HL-60/S4 treated with phorbol 12-myristate 13-acetate at 8.2 ng/mL for 4 days and 3 days (cell line): Measurements from ENCODE around the gene FANCD2.
"Not testable (repeated sequence)": the region's sequence is repeated elsewhere in the genome, so short reads cannot be mapped to it uniquely, and the experiment has no call there.

Experiments used
- in situ Hi-C: fragments of 300-500 bp; cut with MboI; formaldehyde crosslinking; loops from 2 replicates; pipeline ENCODE4 v1.15.0; 2022; ENCODE audit warnings: low sequenced_read_pairs

The FANCD2 gene

GRCh38 chr3:10093678-10094077 is 67.4 kb downstream of the FANCD2 start:
- in situ Hi-C loops, result no loop called here

GRCh38 chr3:10099041-10099440 is 72.8 kb downstream of the FANCD2 start:
- in situ Hi-C loops, result no loop called here

GRCh38 chr3:10106919-10107318 is 80.7 kb downstream of the FANCD2 start:
- in situ Hi-C loops, result no loop called here

- in situ Hi-C loops, result no loop called here
Observed at GRCh38 chr3:10108091-10108490, 81.9 kb downstream of the FANCD2 start, which contains the start of gene FANCD2OS. Gene FANCD2OS (minus strand): TSS chr3:10108255. CDS start chr3:10104774, 3,481 bp downstream.

- in situ Hi-C loops, result no loop called here
Observed at GRCh38 chr3:10115326-10116137, 89.3 kb downstream of the FANCD2 start, which contains the start of gene BRK1. Gene BRK1 (plus strand): TSS chr3:10115675. CDS start chr3:10115702, 27 bp downstream.

GRCh38 chr3:10116138-10116460 is 89.9 kb downstream of the FANCD2 start:
- in situ Hi-C loops, result no loop called here

GRCh38 chr3:10116928-10117327 is 90.7 kb downstream of the FANCD2 start:
- in situ Hi-C loops, result no loop called here

- in situ Hi-C loops, result no loop called here
Observed at GRCh38 chr3:10119376-10119775, 93.1 kb downstream of the FANCD2 start.

- in situ Hi-C loops, result no loop called here
Observed at GRCh38 chr3:10121064-10121463, 94.8 kb downstream of the FANCD2 start.

GRCh38 chr3:10122724-10123123 is 96.5 kb downstream of the FANCD2 start:
- in situ Hi-C loops, result no loop called here

- in situ Hi-C loops, result not testable (repeated sequence)
Observed at GRCh38 chr3:10135872-10136271, 109.6 kb downstream of the FANCD2 start.

- in situ Hi-C loops, result no loop called here
Observed at GRCh38 chr3:10136426-10137005, 110.3 kb downstream of the FANCD2 start.

- in situ Hi-C loops, result no loop called here
Observed at GRCh38 chr3:10137178-10137577, 110.9 kb downstream of the FANCD2 start.

GRCh38 chr3:10140996-10141546 is 114.8 kb downstream of the FANCD2 start:
- in situ Hi-C loops, result no loop called here

- in situ Hi-C loops, result no loop called here
Observed at GRCh38 chr3:10142707-10143560, 116.7 kb downstream of the FANCD2 start.

- in situ Hi-C loops, result no loop called here
Observed at GRCh38 chr3:10145685-10146084, 119.4 kb downstream of the FANCD2 start.

- in situ Hi-C loops, result no loop called here
Observed at GRCh38 chr3:10149226-10149625, 123.0 kb downstream of the FANCD2 start.

- in situ Hi-C loops, result no loop called here
Observed at GRCh38 chr3:10150987-10151386, 124.8 kb downstream of the FANCD2 start.
